GM19240 (cell line): ENCODE measurements around the gene CD55.

Experiments used
- DNase-seq: peaks from one replicate; pipeline ENCODE4 v3.0.0; 2011; ENCODE audit warnings: low spot score; ENCODE audit not compliant: insufficient read length

CD55 gene

GRCh38 chr1:207361889-207362288 lies 40.4 kb downstream of the CD55 start:
- no peak for DNase-seq

DNA sequence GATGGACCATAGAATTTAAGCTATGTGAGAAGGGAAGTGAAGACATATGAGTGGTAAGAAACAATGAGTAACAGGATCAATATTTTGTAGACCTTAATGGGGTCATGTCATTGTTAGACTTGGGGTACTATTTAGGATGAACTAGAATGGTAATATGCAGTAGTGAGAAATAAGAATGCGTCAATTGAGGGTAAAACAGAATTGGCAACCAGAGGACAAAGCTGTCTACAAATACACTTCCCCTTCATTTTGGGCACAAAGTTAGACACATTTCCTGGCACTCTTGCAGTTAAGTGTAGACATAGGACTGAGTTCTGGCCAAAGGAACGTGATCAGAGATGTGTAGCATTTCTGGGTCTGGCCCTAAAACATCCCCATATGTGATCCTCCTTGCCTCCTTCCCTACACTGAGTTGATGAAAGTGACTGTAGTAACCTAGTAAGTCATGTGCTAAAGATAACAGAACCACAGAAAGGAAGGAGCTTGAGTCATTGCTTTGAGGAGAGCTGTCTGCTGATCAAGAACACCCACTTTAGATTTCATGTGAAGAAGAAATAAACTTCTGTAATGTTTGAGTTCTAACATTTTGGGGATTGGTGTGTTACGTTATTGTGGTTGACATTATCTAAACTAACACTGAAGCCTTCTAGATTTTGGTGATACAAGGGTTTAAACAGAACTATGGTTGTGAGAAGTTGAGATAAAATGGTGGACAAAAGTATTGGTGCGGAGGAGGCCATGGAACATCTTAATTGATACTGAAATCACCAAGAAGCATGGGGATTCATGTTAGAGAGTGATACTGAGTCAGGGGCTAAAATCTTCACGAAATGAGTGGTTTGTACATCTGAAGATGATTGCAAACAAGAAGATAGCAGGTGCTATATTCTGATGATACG lies 41.7 kb downstream of the CD55 start:
- no peak for DNase-seq

GRCh38 chr1:207363871-207364270 lies 42.4 kb downstream of the CD55 start:
- no peak for DNase-seq

- no peak for DNase-seq
Measured at GRCh38 chr1:207364614-207365013, 43.1 kb downstream of the CD55 start.

- DNase-seq = no peak
Measured at GRCh38 chr1:207365063-207365462, 43.6 kb downstream of the CD55 start.

DNA sequence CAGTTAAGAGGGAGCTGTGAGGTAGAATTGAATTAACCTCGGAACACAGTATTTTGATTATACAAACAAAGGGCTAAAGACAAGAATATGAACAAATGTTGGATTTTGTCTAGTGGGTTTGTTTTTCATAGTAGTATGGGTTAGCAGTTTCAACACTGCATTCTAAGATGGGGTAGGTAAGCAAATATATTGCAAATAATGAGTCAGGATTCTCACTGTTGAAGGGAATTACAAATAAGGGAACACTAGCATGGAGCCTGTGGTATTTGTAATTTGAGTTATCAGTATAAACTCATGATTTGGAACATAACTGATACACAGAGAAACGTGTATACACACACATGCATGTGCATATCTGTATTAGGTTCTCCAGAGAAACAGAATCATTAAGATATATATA lies 44.5 kb downstream of the CD55 start:
- DNase-seq = no peak

DNA sequence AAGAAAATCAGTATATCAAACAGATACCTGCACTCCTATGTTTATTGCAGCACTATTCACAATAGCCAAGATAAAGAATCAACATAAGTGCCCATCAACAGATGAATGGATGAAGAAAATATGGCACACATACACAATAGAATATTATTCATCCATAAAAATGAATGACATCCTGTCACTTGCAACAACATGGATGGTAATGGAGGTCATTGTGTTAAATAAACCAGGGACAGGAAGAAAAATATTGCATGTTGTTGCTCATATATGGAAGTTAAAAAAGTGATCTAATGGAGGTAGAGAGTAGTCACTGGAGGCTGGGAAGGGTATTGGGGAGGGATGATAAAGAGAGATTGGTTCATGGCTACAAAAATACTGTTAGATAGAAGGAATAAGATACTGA lies 67.2 kb downstream of the CD55 start:
- no peak for DNase-seq

- DNase-seq = no peak
Measured at GRCh38 chr1:207389728-207390464, 68.4 kb downstream of the CD55 start.

DNA sequence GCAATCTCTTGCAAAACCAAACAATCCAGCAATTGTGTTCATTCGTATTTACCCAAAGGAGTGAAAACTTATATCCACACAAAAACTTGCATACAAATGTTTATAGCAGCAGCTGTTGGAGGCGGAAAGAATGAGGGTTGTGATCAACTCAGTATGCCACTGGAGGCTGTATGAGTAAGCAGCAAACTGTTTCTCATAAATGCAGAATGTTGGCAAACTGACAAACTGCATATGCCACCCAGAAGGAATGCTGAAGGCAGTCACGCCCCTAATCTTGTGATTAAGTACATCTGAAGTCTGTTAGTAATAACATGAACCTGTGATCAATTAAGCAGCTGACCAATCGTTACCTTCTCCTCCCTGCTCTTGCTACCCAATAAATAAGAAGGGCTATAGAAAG lies 72.1 kb downstream of the CD55 start:
- DNase-seq = no peak

DNA sequence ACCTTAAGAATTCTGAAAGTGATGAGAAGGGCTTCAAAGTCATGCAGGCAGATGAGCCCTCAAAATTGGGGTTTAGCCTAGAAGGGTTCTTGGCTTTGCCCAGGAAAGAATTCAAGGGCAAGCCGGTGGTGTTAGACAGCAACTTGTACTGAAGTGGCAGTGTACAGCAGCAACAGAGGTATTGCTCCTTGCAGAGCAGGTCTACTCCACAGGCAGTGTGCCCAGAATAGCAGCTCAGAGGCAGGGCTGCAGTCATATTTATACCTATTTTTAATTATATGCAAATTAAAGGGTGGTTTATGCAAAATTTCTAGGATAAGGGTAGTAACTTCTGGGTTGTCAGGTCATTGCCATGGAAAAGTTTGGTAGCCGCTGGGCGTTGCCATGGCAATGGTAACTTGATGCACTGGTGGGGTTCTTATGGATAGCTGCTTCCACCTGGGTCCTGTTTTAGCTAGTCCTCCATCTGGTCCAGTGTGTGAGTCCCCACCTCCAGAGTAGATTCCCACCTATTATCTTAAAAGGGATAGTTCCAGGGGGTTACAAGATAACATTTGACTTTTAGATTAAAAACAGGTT lies 74.8 kb downstream of the CD55 start:
- no peak for DNase-seq

DNA sequence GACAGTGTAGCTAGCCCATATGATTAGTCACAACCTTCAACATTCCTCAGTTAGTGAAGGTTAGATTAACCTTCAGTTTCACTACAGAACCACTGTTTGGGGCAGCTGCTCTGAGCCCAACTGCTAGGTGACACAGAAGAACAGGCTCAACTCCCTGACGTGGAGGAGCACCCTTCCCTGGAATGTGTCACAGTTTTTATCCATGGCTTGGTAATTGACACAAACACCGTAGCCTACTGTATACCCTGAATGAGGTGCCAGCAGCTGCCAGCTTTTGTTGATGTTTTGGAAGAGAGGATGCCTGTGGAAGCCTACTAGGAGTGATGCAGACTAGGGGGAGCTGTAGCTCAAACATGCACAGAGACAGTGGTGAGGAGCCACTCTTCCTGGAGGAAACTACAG lies 76.0 kb downstream of the CD55 start:
- no peak for DNase-seq

DNA sequence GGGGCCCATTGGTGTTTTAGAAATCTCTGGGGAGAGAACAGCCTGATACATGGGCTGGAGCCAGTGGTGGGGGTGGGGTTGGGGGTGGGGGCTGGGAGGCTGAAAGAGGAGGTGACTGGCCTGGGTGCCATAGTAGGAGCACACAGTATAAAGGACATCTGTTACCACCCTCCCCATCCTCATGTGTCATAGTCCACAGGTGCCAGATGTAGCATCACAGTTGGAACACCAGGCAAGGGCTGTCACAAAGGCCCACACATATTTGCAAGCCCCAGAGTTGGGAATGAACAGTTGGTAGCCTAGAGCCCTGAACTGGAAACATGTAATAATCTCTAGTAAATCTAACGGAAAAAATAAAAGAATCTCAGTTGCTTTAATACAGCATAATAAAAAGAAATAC lies 77.5 kb downstream of the CD55 start:
- no peak for DNase-seq

DNA sequence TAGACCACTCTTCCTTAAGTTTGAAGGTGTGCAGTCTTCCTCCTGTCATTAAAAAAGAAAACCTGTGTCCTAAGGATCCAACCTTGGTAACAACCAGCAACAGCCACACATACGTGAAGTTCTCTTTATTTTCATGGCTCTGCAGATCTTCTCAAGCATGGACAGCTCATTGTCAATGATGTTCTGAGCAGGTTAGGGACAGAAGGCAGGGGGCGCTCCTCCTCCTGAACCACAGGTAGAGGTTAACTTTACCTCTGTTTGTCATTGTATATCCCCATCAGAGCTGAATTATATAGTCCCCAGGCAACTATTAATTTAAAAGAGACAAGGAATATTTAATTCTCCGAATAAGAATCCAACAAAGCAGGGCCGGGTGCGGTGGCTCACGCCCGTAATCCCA lies 80.1 kb downstream of the CD55 start:
- DNase-seq = no peak

DNA sequence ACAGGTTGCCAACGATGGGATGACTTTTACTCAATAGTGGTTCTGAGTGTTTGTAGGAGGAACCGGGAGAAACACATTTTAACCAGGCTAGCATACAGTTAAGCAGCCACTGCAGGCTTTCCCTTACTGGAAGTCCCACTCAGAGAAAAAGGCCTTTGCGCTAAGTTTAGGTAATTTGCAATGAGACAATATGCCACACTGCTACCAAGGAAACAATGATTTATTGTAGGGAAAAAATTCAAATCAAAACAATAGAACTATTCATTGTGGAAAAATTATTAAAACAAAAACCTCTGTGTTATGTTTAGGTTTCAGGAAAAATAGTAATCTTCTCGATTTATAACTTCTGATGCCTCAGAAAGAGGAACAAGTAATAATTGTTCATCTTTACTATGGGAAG lies 81.3 kb downstream of the CD55 start:
- no peak for DNase-seq

- peak; percentile 17 for DNase-seq
Measured at GRCh38 chr1:207404849-207405525, 83.5 kb downstream of the CD55 start.

DNA sequence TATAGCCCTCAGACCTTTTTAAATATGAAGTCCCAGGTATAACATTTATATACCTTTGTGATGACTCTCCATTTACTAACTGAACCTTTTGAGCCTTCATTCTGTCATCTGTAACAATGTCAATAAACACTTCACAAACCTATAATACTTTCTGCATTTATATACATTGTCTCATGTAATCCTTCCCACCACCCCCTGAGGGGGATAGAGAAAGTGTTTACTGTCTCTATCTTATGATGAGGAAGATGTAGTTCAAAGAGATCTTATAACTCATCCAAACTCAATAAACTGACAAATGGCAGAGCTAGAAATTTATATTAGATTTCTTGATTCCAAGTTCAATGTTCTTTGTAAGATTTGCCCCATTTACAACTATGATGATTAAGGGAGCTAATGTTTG lies 84.3 kb downstream of the CD55 start:
- DNase-seq = no peak

DNA sequence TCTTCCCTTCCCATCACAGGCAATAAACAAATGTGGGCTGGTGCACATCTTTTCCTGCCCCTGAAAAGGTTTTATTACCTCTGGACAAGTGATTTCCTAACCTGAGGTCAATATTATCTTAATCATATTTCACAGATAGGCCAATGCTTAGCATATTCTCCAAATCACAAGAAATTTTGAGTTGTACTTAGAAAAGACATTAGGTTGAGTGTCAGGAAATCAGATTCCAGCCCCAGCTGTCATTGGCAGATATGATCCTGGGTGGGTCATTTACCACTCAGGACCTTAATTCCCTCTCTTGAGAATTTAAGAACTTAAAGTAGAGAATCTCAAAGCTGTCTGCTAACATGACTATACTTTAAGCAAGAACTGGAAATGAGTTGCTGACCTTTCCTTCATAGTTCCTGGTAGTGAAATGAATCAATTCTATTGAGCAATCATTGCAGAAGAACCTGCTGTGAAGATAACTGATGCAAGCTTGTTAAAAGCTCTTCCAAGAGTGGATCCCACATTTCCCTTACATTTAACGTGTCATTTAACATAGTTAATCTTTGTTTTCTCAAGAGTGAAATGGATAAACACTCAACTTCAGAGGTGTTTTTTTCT lies 86.3 kb downstream of the CD55 start:
- DNase-seq = no peak
